Renal cortex interstitium (tissue), 11 donors: ENCODE measurements around the gene PTPRH. TPM values are rescaled to one million over a fixed set of nuclear protein-coding genes. Genes with fewer than 3 reads are reported as not detected.
"Not testable (repeated sequence)": the region's sequence is repeated elsewhere in the genome, so short reads cannot be mapped to it uniquely, and the experiment has no call there.

Experiments used
- DNase-seq, 11 donors: peaks; one replicate each; pipeline ENCODE4 v3.0.0-alpha.2; 2013; ENCODE audit warnings: low read depth in 9 of 11, low spot score in 4 of 11; ENCODE audit errors: extremely low read depth in 1 of 11
- polyA plus RNA-seq, 3 donors: library from polyadenylated mRNA; unstranded; fragments of 120-200 nt; gene quantifications; one replicate each; pipeline ENCODE4 v1.2.1, GENCODE V29; 2013; ENCODE audit not compliant: insufficient read length in 3 of 3

The PTPRH gene
- polyA plus RNA-seq, 3 donors = 0.09 to 0.16 (median 0.12) TPM

GRCh38 chr19:55172741-55173140 is 36.6 kb downstream of the PTPRH start:
- no peak for DNase-seq

- DNase-seq = not testable (repeated sequence)
Measured at GRCh38 chr19:55172318-55172717, 37.0 kb downstream of the PTPRH start.

- DNase-seq = no peak
Measured at GRCh38 chr19:55171440-55171839, 37.9 kb downstream of the PTPRH start.

- no peak for DNase-seq
Measured at GRCh38 chr19:55169136-55169535, 40.2 kb downstream of the PTPRH start.

GRCh38 chr19:55166530-55167268 is 42.6 kb downstream of the PTPRH start, which contains the start of gene DNAAF3:
Gene DNAAF3 (minus strand): TSS chr19:55166613. CDS start chr19:55166413, 200 bp downstream.
- DNase-seq = peak; percentile 83 to 96 (median 91)

GRCh38 chr19:55165952-55166529 is 43.3 kb downstream of the PTPRH start:
- peak in 4 of 11 donors; percentile 52 to 68 (median 60) for DNase-seq

- DNase-seq = no peak
Measured at GRCh38 chr19:55161571-55162322, 47.6 kb downstream of the PTPRH start.

GRCh38 chr19:55160986-55161365 is 48.3 kb downstream of the PTPRH start:
- DNase-seq = no peak

GRCh38 chr19:55160128-55160985 is 48.9 kb downstream of the PTPRH start:
- DNase-seq = peak in 7 of 11 donors; percentile 46 to 80 (median 70)

GRCh38 chr19:55158848-55159749 is 50.2 kb downstream of the PTPRH start:
- DNase-seq = no peak

GRCh38 chr19:55158423-55158822 is 50.9 kb downstream of the PTPRH start:
- no peak for DNase-seq

- no peak for DNase-seq
Measured at GRCh38 chr19:55157064-55157908, 52.0 kb downstream of the PTPRH start, which contains the start of gene TNNI3. Gene TNNI3 (minus strand): TSS chr19:55157732. CDS start chr19:55157589, 143 bp downstream.

GRCh38 chr19:55156202-55157063 is 52.9 kb downstream of the PTPRH start:
- DNase-seq = peak in 1 of 11 donors; percentile 35

GRCh38 chr19:55155784-55156183 is 53.5 kb downstream of the PTPRH start:
- not testable (repeated sequence) for DNase-seq

- DNase-seq = no peak
Measured at GRCh38 chr19:55153652-55154264, 55.5 kb downstream of the PTPRH start.

GRCh38 chr19:55152017-55152416 is 57.3 kb downstream of the PTPRH start:
- no peak for DNase-seq
